ENCODE results near the gene SLC8A2. TPM values are rescaled to one million over a fixed set of nuclear protein-coding genes. Genes with fewer than 3 reads are reported as not detected.

The SLC8A2 gene
- total RNA-seq, 4 donors from 2014 or later: not detected

DNA sequence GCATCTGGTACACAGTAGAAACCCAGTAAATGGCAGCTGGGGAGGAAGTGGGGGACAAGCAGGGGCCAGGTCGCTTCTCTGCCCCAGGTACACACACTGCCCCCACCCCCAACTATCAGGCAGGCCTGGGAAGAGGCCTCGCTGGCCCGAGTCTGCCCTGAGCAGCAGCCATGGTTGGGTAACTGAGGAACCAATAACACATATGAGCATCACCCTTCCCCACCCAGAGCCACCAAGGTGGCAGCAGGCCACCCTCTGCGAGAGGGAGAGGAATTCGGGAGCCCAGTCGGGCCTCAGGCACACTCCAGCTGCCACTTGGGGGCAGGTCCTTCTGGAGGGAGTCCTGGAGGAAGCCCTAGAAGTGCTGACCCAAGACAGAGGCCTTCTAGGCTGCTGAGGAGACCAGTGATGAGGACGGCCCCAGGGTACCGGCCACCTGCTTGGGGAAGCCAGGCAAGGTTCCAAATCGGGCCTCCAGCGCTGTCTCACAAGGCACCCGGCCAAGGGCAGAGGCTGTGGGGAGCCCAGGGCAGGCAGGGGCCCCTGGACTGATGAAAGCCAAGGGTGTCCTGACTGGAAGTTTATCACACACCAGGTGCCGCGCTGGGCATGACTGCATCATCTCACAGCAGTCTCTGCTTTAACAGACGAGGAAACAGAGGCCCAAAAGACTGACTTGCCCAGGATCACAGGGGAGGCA lies 26.3 kb upstream of the SLC8A2 start:
- H3K4me1 ChIP-seq: peaks cover 27 to 47% of the 10 kb centered on the region in 2 donors
- no peaks in the 10 kb centered on the region for H3K27me3 ChIP-seq
- TF ChIP-seq POLR2A (IDR thresholded peaks at IDR 0.05): no peak
- TF ChIP-seq, protein P1, sequence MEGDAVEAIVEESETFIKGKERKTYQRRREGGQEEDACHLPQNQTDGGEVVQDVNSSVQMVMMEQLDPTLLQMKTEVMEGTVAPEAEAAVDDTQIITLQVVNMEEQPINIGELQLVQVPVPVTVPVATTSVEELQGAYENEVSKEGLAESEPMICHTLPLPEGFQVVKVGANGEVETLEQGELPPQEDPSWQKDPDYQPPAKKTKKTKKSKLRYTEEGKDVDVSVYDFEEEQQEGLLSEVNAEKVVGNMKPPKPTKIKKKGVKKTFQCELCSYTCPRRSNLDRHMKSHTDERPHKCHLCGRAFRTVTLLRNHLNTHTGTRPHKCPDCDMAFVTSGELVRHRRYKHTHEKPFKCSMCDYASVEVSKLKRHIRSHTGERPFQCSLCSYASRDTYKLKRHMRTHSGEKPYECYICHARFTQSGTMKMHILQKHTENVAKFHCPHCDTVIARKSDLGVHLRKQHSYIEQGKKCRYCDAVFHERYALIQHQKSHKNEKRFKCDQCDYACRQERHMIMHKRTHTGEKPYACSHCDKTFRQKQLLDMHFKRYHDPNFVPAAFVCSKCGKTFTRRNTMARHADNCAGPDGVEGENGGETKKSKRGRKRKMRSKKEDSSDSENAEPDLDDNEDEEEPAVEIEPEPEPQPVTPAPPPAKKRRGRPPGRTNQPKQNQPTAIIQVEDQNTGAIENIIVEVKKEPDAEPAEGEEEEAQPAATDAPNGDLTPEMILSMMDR (IDR thresholded peaks at IDR 0.05 in 4 of 5, conservative IDR thresholded peaks at IDR 0.05 in 1 of 5): no peak
- intact Hi-C loops (cut with DNase I; ENCODE audit: low total_unique reads) (loop anchor here (5.0 kb wide), 1 partner anchor 199 kb away; no protein-coding TSS in a partner anchor), in situ Hi-C loops (cut with MboI; ENCODE audit: low sequenced_read_pairs in 4 of 4) (no loop called here)
- no peaks in the 10 kb centered on the region for H3K9me3 ChIP-seq
- H3K4me3 ChIP-seq: no peak overlapping the region
- H3K36me3 ChIP-seq: peaks cover 0 to 54% of the 10 kb centered on the region in 2 donors
- DNase-seq: no peak
- ATAC-seq: no peak
- peak overlapping the region; percentile 72 to 86 (median 74) for H3K27ac ChIP-seq

DNA sequence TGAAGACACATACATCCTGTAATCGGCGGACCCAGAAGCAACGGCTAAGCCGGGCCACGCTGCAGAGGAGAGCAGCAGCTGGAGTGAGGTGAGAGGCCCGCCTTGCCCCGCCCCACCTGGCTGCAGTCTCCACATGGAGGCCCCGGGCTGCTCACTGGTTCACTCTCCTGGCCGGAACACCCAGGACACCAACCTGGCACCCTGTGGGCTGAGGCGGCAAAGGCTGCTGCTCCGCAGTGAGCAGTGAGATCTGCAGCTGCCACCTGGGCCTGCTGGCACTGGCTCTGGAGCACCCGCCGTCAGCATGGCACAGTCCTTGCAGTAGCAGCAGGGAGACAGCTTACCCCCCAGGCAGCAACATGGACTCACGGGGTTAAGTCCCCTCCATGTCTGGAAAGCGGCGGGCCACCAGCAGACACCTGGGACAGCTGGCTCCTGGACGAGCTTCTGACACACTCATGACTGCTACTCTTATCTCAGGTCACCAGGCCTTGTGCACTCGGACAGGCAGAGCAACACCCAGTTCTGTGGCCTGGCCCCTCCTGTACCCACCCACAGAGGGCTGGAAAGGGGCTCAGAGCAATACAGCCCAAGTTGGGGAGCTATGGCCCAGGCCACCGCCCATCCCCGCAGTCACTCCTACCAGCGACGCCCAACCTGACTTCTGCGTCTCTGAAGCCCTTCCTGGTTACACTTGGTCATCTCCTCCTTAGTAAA lies 25.5 kb upstream of the SLC8A2 start:
- in situ Hi-C loops (cut with MboI; ENCODE audit: low sequenced_read_pairs in 4 of 4): no loop called here
- Histone ChIP-seq H3K9me3 (no peaks in the 10 kb centered on the region), H3K4me3 (no peak overlapping the region), H3K4me1 (peaks cover 27 to 46% of the 10 kb centered on the region in 2 donors), H3K27me3 (no peaks in the 10 kb centered on the region), H3K36me3 (peaks cover 0 to 54% of the 10 kb centered on the region in 2 donors), H3K27ac (peak overlapping the region; percentile 72 to 86 (median 74))
- DNase-seq (peak; percentile 50 to 89), ATAC-seq (peak; percentile 37 to 75)
- intact Hi-C loops (cut with DNase I; ENCODE audit: low total_unique reads): loop anchor here (5.0 kb wide), 1 partner anchor 200 kb away; no protein-coding TSS in a partner anchor
- TF ChIP-seq POLR2A (IDR thresholded peaks at IDR 0.05): no peak
- TF ChIP-seq, protein P1 (IDR thresholded peaks at IDR 0.05 in 4 of 5, conservative IDR thresholded peaks at IDR 0.05 in 1 of 5): no peak

- Histone ChIP-seq H3K9me3 (no peaks in the 10 kb centered on the region), H3K27me3 (no peaks in the 10 kb centered on the region), H3K27ac (peak overlapping the region in 3 of 4 donors; percentile 72 to 86 (median 76)), H3K4me3 (no peak overlapping the region), H3K4me1 (peaks cover 24 to 39% of the 10 kb centered on the region in 2 donors), H3K36me3 (peaks cover 0 to 57% of the 10 kb centered on the region in 2 donors)
- in situ Hi-C loops (cut with MboI; ENCODE audit: low sequenced_read_pairs in 4 of 4): no loop called here
- intact Hi-C loops (cut with DNase I; ENCODE audit: low total_unique reads): loop anchor here (5.0 kb wide), 1 partner anchor 202 kb away; no protein-coding TSS in a partner anchor
- ATAC-seq (no peak), DNase-seq (no peak)
- TF ChIP-seq POLR2A (IDR thresholded peaks at IDR 0.05): no peak
- TF ChIP-seq, protein P1 (IDR thresholded peaks at IDR 0.05 in 4 of 5, conservative IDR thresholded peaks at IDR 0.05 in 1 of 5): no peak
Observed at GRCh38 chr19:47495478-47496372, 24.0 kb upstream of the SLC8A2 start.

- no peak for ATAC-seq
- Histone ChIP-seq H3K36me3 (peaks cover 0 to 53% of the 10 kb centered on the region in 2 donors), H3K27ac (no peak overlapping the region), H3K27me3 (no peaks in the 10 kb centered on the region), H3K4me3 (no peak overlapping the region), H3K9me3 (no peaks in the 10 kb centered on the region), H3K4me1 (peaks cover 14 to 29% of the 10 kb centered on the region in 2 donors)
- no peak for DNase-seq
- TF ChIP-seq, protein P1 (IDR thresholded peaks at IDR 0.05 in 4 of 5, conservative IDR thresholded peaks at IDR 0.05 in 1 of 5): no peak
- TF ChIP-seq POLR2A (IDR thresholded peaks at IDR 0.05): no peak
- intact Hi-C loops (cut with DNase I; ENCODE audit: low total_unique reads): loop anchor here (5.0 kb wide), 1 partner anchor 203 kb away; no protein-coding TSS in a partner anchor
- in situ Hi-C loops (cut with MboI; ENCODE audit: low sequenced_read_pairs in 4 of 4): no loop called here
Observed at GRCh38 chr19:47494729-47495128, 23.0 kb upstream of the SLC8A2 start.

All from gastrocnemius medialis (tissue), 4 donors.